NCI-H1092 (cell line): ENCODE measurements around the gene LYZ.

Experiments used
- DNase-seq: peaks from one replicate; lab custom pipeline; 2025; lab: John Stamatoyannopoulos, UW

The LYZ gene

DNA sequence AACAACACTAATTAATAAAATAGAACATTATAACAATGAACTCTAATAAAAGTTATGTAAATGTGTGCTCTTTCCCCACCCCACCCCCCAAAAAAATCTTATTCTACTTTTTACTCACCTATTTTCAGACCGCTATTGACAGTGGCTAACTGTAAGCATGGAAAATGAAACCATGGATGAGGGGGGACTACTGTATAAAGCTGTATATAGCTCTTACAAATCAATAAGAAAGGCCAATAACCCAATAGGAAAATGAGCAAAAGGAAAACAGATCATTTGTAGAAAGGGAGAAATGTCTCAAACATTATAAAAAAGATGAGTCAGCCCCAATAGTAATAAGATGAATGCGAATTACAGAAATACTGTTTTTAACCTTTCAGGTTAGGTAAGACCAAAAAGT is 38.7 kb downstream of the LYZ start:
- DNase-seq, result no peak

DNA sequence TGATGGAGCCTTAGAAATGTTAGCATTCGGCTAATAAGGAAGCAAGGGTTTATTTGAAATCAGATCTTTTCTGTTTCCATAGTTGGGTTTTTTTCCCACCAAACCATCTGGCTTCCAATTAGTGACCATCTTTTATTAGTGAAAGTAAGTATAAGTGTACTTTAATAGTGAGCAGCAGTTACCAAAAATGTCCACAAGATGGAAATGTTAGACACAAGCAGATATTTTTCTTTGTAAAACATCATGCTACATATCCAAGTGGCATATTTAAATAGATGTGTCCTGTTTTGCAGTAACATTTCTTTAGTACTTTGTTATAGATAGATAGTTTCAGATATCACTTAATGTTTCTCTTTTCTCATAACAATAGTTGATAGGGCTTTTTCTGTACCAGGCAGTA is 40.2 kb downstream of the LYZ start:
- DNase-seq, result no peak

DNA sequence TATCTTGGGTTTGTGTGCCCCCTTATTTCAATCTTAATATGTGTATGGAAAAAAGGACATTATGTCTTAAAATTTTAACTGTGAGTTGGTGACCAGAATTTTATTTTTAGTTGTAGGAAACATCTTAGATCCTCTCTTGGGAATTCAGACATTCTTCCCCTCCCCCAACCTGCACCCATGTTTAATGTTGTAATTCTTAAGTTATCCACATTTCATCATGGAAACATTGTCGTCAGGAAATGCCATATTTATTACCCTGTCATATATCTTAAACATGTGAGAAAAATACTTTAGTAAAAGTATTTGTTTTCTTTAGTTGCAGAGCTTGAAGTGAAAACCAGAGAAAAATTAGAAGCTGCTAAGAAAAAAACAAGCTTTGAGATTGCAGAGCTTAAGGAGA is 41.6 kb downstream of the LYZ start:
- DNase-seq, result no peak

DNA sequence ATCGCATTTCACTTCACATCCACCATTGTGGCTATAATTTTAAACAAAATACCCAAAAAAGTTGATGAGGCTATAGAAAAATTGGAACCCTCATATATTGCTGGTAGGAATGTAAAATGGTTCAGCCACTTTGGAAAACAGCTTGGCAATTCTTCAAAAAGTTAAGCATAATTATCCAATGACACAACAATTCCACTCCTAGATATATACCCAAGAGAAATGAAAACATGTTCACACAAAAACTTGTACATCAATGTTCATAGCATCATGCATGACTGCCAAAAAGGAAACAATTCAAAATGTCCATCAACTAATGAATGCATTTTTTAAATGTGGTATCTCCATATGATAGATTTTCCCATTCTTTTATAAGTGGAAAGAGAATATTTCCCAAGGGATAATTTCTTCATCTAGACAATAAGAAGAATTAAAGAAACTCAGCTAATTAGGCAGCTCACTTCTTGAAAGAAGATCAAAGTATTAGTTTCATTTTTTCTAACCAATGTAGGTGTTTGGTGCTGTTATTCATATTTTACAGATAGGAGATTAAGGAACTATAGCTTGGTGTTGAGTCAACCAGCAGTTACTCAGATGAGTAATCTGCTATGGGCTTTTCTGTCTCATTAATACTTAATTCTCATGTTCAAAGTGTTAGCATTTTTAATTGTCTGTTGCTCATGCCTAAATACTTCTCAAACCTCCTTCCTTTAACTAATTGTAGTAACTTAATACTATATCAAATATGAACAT is 44.2 kb downstream of the LYZ start:
- DNase-seq, result no peak

DNA sequence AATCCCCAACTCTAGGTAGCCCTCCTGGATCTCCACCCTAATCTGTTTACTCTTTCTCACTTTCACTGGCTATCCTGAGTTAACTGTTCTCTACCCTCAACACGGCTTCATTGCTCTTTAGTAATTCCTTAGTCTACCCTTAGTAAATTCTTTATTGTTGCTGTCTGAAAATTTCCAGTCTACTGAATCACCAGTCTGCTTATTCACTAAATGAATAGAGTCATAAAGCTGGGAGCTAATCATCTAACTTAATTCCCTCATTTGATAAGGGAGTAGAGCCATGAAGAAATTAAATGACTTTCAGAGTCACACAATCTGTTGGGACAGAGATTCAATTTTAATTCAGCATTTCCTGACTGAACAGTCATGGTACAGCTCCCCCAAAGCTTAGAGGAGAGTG is 47.9 kb downstream of the LYZ start:
- no peak for DNase-seq

GRCh38 chr12:69396963-69397362 is 48.8 kb downstream of the LYZ start:
- DNase-seq, result no peak

GRCh38 chr12:69397978-69398377 is 49.8 kb downstream of the LYZ start:
- no peak for DNase-seq

GRCh38 chr12:69401940-69402339 is 53.8 kb downstream of the LYZ start:
- no peak for DNase-seq
